GM12878 (cell line): ENCODE measurements around the gene GRK1. TPM values are rescaled to one million over a fixed set of nuclear protein-coding genes. Genes with fewer than 3 reads are reported as not detected.

ENCODE experiments used
- ATAC-seq: fragments of 200-7000 bp; cut with Tn5 transposase; 3 replicates; pipeline ENCODE4 v1.9.1; 2020; ENCODE audit warnings: mild to moderate bottlenecking, moderate library complexity
- BruUV-seq: library from RNA; stranded (reverse); fragments of 400-500 nt; replicated peaks from 2 replicates; lab custom pipeline; 2021; lab: Mats Ljungman, UMichigan
- CTCF ChIA-PET: fragments of 300-600 bp; sonication (Branson Sonifier 250); formaldehyde crosslinking; extraction: SDS; loops from one replicate; lab custom pipeline; 2021; ENCODE audit warnings: inconsistent platforms; lab: Yijun Ruan, JAX
- POLR2A ChIA-PET: fragments of 350-600 bp; formaldehyde crosslinking; extraction: SDS; loops from one replicate; lab custom pipeline; 2021; ENCODE audit warnings: inconsistent platforms; lab: Charles Lee
- RAD21 ChIA-PET: fragments of 300-600 bp; sonication (Branson Sonifier 250); formaldehyde crosslinking; loops from one replicate; lab custom pipeline; 2023; ENCODE audit warnings: antibody characterized with exemption; ENCODE audit not compliant: unreplicated experiment; lab: Charles Lee
- SMC1A ChIA-PET: fragments of 300-600 bp; sonication (Branson Sonifier 250); formaldehyde crosslinking; loops from one replicate; lab custom pipeline; 2023; ENCODE audit not compliant: unreplicated experiment, uncharacterized antibody; lab: Charles Lee
- DNase-seq: peaks from one replicate; pipeline ENCODE4 v3.0.0-alpha.2; 2011; ENCODE audit warnings: low read depth, low spot score
- FAIRE-seq: peaks from 3 replicates; lab custom pipeline; 2011; peaks lifted over from hg19 to GRCh38; lab: Jason Lieb, UNC
- H2AFZ ChIP-seq: 2 replicates; pipeline ENCODE4 v1.6.0; 2011; ENCODE audit warnings: low read depth, low read length, control low read depth; ENCODE audit not compliant: control insufficient read depth
- H3K27ac ChIP-seq: 2 replicates; pipeline ENCODE4 v1.5.1; 2011; ENCODE audit warnings: control low read depth; ENCODE audit not compliant: control insufficient read depth, insufficient read depth
- H3K27me3 ChIP-seq, 2 experiments: replicated peaks in 1 of 2; 2 replicates each; pipeline versions ENCODE4 v1.6.0 to v1.6.1; 2011; ENCODE audit warnings: low read length in 1 of 2; ENCODE audit not compliant: control insufficient read depth in 2 of 2, insufficient read depth in 2 of 2
- H3K36me3 ChIP-seq, 2 experiments: 2 replicates each; pipeline ENCODE4 v1.5.1; 2011; ENCODE audit warnings: low read length in 1 of 2; ENCODE audit not compliant: control insufficient read depth in 2 of 2, insufficient read depth in 2 of 2
- H3K4me1 ChIP-seq: 2 replicates; pipeline ENCODE4 v1.6.1; 2011; ENCODE audit warnings: mild to moderate bottlenecking, low read length, moderate library complexity, mixed read lengths; ENCODE audit not compliant: control insufficient read depth, insufficient read depth
- H3K4me2 ChIP-seq: 2 replicates; pipeline ENCODE4 v1.6.0; 2011; ENCODE audit warnings: control low read depth; ENCODE audit not compliant: control insufficient read depth, insufficient read depth
- H3K4me3 ChIP-seq: fragments of 200-600 bp; sonication (generic); 2 replicates; pipeline ENCODE4 v1.5.1; 2016
- H3K79me2 ChIP-seq: 2 replicates; pipeline ENCODE4 v1.6.0; 2011; ENCODE audit warnings: low read length; ENCODE audit not compliant: control insufficient read depth, insufficient read depth
- H3K9ac ChIP-seq: 2 replicates; pipeline ENCODE4 v1.8.0; 2011; ENCODE audit warnings: low read length, control low read depth, mixed read lengths; ENCODE audit not compliant: control insufficient read depth, insufficient read depth
- H3K9me3 ChIP-seq: replicated peaks from 3 replicates; pipeline ENCODE4 v1.5.1; 2011; ENCODE audit warnings: mild to moderate bottlenecking, low read length; ENCODE audit not compliant: control insufficient read depth, insufficient read depth
- H4K20me1 ChIP-seq: 2 replicates; pipeline ENCODE4 v1.6.0; 2011; ENCODE audit not compliant: control insufficient read depth, insufficient read depth
- BACH1 ChIP-seq: fragments of 450-650 bp; IDR thresholded peaks from 2 replicates; pipeline ENCODE4 v1.6.1; 2017; ENCODE audit warnings: mild to moderate bottlenecking, borderline replicate concordance
- CBX3 ChIP-seq: fragments of 200-600 bp; sonication (generic); IDR thresholded peaks from 2 replicates; pipeline ENCODE4 v1.6.1; 2016; ENCODE audit warnings: low read depth, borderline replicate concordance
- CHD1 ChIP-seq: IDR thresholded peaks from 2 replicates; pipeline ENCODE4 v1.6.1; 2012; ENCODE audit warnings: low read depth, low read length, improper control_type of control experiment
- FOS ChIP-seq: IDR thresholded peaks from 3 replicates; pipeline ENCODE4 v1.6.1; 2011; ENCODE audit warnings: borderline replicate concordance; ENCODE audit not compliant: insufficient read length; ENCODE audit errors: extremely low read depth
- FOXK2 ChIP-seq: fragments of 450-650 bp; IDR thresholded peaks from 2 replicates; pipeline ENCODE4 v1.6.1; 2017; ENCODE audit warnings: mild to moderate bottlenecking, moderate library complexity
- MEF2B ChIP-seq: fragments of 450-650 bp; IDR thresholded peaks from 2 replicates; pipeline ENCODE4 v1.6.1; 2018; ENCODE audit warnings: mild to moderate bottlenecking, moderate library complexity; ENCODE audit not compliant: partially characterized antibody, poor library complexity, severe bottlenecking
- RUNX3 ChIP-seq: IDR thresholded peaks from 2 replicates; pipeline ENCODE4 v1.6.1; 2012; ENCODE audit warnings: low read length, inconsistent platforms
- SMAD5 ChIP-seq: IDR thresholded peaks from 2 replicates; pipeline ENCODE4 v1.6.1; 2016; ENCODE audit warnings: antibody characterized with exemption, low read depth
- SPI1 ChIP-seq: IDR thresholded peaks from 2 replicates; pipeline ENCODE4 v1.6.1; 2011; ENCODE audit warnings: low read depth, mild to moderate bottlenecking, low read length, moderate library complexity, borderline replicate concordance; ENCODE audit not compliant: insufficient read depth
- SUZ12 ChIP-seq: fragments of 200-600 bp; sonication (generic); IDR thresholded peaks from one replicate; pipeline ENCODE4 v1.6.1; 2018; ENCODE audit warnings: antibody characterized with exemption, mild to moderate bottlenecking; ENCODE audit not compliant: unreplicated experiment
- WGBS: methylation state at CpG from one replicate; pipeline ENCODE4 v1.1.6; 2016; ENCODE audit warnings: low lambda C conversion rate; ENCODE audit not compliant: insufficient replicate concordance, insufficient coverage; ENCODE audit errors: missing lambda C conversion rate; 5-methylcytosine and 5-hydroxymethylcytosine counted together
- in situ Hi-C: fragments of 300-500 bp; cut with MboI; formaldehyde crosslinking; loops from 9 replicates; pipeline ENCODE4 v1.14.3; 2018; ENCODE audit warnings: mixed read lengths
- intact Hi-C: fragments of 100-400 bp; cut with micrococcal nuclease; formaldehyde crosslinking; loops from one replicate; pipeline ENCODE4 v1.14.2; 2022; ENCODE audit not compliant: unreplicated experiment
- polyA plus RNA-seq, 11 experiments: library from polyadenylated mRNA; depleted of rRNA in 4 of 11; unstranded in 6 of 11; stranded (reverse) in 5 of 11; fragments of >200 nt; fragmentation: Nextera tagmentation in 4 of 11; fragmentation: Illumina TruSeq in 1 of 11; extraction: Ambion mirVana in 4 of 11; extraction: Trizol in 1 of 11; gene quantifications; 1 replicate in 1 of 11; 2 replicates in 10 of 11; pipeline versions ENCODE4 v1.2.1 to v1.2.3, GENCODE V29; 2011 to 2016; ENCODE audit warnings: inconsistent platforms in 2 of 11, missing spikeins in 2 of 11, low read depth in 1 of 11
- total RNA-seq, 4 experiments: library from RNA; depleted of rRNA in 3 of 4; stranded (reverse); fragments of >200 nt in 3 of 4; fragmentation: Illumina TruSeq in 1 of 4; extraction: Trizol in 1 of 4; gene quantifications; 2 replicates each; pipeline versions ENCODE4 v1.2.1 to v1.2.3, GENCODE V29; 2013 to 2021
- TF ChIP-seq, protein P1 (sequence below): IDR thresholded peaks from 2 replicates; pipeline ENCODE4 v1.6.1; 2012; ENCODE audit warnings: mild to moderate bottlenecking, low read depth, low read length
- TF ChIP-seq, protein P2 (sequence below): fragments of 450-650 bp; IDR thresholded peaks from 2 replicates; pipeline ENCODE4 v1.6.1; 2016; ENCODE audit warnings: mild to moderate bottlenecking, moderate library complexity, borderline replicate concordance
- TF ChIP-seq, protein P3 (sequence below): fragments of 450-650 bp; formaldehyde crosslinking; IDR thresholded peaks from 2 replicates; pipeline ENCODE4 v1.4.0; 2020; ENCODE audit warnings: mild to moderate bottlenecking, moderate library complexity

Gene GRK1
- total and polyA plus RNA-seq, 10 of the 15 experiments (the other 5 are each of a cell fraction or from before 2014, with no cell fraction given): under 0.01 to 0.04 TPM; not detected in 8

DNA sequence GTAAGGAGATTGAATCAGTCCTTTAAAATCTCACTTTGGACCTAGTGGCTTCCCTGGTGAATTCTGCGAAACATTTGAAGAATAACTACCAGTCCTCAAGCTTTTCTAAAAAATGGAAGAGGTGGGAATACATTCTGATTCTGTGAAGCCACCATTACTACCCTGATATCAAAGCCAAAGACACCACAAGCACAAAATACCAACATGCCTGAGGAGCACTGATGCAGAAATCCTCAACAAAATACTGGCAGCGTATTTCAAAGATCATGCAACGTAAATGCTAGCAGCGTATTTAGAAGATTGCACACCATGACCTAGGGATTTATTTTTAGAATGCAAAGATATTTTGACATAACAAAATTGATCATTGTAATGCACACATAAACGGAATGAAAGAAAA lies 23.4 kb upstream of the GRK1 start (continued):
- no peak for TF ChIP-seq BACH1
- no peak for TF ChIP-seq CBX3
- TF ChIP-seq, protein P1, sequence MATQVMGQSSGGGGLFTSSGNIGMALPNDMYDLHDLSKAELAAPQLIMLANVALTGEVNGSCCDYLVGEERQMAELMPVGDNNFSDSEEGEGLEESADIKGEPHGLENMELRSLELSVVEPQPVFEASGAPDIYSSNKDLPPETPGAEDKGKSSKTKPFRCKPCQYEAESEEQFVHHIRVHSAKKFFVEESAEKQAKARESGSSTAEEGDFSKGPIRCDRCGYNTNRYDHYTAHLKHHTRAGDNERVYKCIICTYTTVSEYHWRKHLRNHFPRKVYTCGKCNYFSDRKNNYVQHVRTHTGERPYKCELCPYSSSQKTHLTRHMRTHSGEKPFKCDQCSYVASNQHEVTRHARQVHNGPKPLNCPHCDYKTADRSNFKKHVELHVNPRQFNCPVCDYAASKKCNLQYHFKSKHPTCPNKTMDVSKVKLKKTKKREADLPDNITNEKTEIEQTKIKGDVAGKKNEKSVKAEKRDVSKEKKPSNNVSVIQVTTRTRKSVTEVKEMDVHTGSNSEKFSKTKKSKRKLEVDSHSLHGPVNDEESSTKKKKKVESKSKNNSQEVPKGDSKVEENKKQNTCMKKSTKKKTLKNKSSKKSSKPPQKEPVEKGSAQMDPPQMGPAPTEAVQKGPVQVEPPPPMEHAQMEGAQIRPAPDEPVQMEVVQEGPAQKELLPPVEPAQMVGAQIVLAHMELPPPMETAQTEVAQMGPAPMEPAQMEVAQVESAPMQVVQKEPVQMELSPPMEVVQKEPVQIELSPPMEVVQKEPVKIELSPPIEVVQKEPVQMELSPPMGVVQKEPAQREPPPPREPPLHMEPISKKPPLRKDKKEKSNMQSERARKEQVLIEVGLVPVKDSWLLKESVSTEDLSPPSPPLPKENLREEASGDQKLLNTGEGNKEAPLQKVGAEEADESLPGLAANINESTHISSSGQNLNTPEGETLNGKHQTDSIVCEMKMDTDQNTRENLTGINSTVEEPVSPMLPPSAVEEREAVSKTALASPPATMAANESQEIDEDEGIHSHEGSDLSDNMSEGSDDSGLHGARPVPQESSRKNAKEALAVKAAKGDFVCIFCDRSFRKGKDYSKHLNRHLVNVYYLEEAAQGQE: no peak
- TF ChIP-seq SUZ12: no peak
- TF ChIP-seq RUNX3: no peak
- no peak for TF ChIP-seq FOS
- TF ChIP-seq CHD1: no peak

DNA sequence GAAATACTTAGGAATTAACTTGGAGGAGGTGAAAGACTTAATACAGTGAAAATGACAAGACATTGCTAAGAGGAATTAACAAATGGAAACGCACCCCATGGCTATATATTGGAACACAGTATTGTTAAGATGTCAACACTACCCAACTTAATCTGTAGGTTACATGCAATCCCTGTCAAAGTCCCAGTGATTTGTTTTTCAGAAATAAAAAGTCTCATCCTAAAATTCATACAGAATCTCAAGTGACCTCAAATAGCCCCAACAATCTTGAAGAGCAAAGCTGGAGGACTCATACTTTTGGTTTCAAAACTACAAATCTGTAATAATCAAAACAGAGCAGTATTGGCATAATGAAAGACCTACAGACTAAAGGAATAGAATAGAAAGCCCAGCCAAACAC lies 22.2 kb upstream of the GRK1 start:
- Histone ChIP-seq H3K4me3 (no peak overlapping the region), H3K27me3 (no peaks in the 10 kb centered on the region), H3K4me1 (no peaks in the 10 kb centered on the region), H3K79me2 (no peaks in the 10 kb centered on the region), H3K9ac (no peak overlapping the region), H3K4me2 (no peak overlapping the region), H3K27ac (no peak overlapping the region), H3K9me3 (no peaks in the 10 kb centered on the region), H3K36me3 (peaks cover 4 to 12% of the 10 kb centered on the region in 2 experiments), H2AFZ (no peak overlapping the region), H4K20me1 (no peaks in the 10 kb centered on the region)
- POLR2A ChIA-PET: no interaction called here
- WGBS: 100% methylated on average over 1 of the region's 1 CpG
- SMC1A ChIA-PET: no interaction called here
- CTCF ChIA-PET: no interaction called here
- in situ Hi-C loops (no loop called here), intact Hi-C loops (no loop called here)
- ATAC-seq (no peak), DNase-seq (no peak), FAIRE-seq (no peak)
- RAD21 ChIA-PET: no interaction called here
- BruUV-seq: no TSS peak
- no peak for TF ChIP-seq MEF2B
- TF ChIP-seq, protein P2, sequence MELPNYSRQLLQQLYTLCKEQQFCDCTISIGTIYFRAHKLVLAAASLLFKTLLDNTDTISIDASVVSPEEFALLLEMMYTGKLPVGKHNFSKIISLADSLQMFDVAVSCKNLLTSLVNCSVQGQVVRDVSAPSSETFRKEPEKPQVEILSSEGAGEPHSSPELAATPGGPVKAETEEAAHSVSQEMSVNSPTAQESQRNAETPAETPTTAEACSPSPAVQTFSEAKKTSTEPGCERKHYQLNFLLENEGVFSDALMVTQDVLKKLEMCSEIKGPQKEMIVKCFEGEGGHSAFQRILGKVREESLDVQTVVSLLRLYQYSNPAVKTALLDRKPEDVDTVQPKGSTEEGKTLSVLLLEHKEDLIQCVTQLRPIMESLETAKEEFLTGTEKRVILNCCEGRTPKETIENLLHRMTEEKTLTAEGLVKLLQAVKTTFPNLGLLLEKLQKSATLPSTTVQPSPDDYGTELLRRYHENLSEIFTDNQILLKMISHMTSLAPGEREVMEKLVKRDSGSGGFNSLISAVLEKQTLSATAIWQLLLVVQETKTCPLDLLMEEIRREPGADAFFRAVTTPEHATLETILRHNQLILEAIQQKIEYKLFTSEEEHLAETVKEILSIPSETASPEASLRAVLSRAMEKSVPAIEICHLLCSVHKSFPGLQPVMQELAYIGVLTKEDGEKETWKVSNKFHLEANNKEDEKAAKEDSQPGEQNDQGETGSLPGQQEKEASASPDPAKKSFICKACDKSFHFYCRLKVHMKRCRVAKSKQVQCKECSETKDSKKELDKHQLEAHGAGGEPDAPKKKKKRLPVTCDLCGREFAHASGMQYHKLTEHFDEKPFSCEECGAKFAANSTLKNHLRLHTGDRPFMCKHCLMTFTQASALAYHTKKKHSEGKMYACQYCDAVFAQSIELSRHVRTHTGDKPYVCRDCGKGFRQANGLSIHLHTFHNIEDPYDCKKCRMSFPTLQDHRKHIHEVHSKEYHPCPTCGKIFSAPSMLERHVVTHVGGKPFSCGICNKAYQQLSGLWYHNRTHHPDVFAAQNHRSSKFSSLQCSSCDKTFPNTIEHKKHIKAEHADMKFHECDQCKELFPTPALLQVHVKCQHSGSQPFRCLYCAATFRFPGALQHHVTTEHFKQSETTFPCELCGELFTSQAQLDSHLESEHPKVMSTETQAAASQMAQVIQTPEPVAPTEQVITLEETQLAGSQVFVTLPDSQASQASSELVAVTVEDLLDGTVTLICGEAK: no peak
- no peak for TF ChIP-seq SMAD5
- TF ChIP-seq, protein P3, sequence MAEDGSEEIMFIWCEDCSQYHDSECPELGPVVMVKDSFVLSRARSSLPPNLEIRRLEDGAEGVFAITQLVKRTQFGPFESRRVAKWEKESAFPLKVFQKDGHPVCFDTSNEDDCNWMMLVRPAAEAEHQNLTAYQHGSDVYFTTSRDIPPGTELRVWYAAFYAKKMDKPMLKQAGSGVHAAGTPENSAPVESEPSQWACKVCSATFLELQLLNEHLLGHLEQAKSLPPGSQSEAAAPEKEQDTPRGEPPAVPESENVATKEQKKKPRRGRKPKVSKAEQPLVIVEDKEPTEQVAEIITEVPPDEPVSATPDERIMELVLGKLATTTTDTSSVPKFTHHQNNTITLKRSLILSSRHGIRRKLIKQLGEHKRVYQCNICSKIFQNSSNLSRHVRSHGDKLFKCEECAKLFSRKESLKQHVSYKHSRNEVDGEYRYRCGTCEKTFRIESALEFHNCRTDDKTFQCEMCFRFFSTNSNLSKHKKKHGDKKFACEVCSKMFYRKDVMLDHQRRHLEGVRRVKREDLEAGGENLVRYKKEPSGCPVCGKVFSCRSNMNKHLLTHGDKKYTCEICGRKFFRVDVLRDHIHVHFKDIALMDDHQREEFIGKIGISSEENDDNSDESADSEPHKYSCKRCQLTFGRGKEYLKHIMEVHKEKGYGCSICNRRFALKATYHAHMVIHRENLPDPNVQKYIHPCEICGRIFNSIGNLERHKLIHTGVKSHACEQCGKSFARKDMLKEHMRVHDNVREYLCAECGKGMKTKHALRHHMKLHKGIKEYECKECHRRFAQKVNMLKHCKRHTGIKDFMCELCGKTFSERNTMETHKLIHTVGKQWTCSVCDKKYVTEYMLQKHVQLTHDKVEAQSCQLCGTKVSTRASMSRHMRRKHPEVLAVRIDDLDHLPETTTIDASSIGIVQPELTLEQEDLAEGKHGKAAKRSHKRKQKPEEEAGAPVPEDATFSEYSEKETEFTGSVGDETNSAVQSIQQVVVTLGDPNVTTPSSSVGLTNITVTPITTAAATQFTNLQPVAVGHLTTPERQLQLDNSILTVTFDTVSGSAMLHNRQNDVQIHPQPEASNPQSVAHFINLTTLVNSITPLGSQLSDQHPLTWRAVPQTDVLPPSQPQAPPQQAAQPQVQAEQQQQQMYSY (CRISPR knock-in tag): no peak
- TF ChIP-seq FOXK2: no peak
- no peak for TF ChIP-seq SPI1
